SK-N-MC (cell line): ENCODE results near the gene PRMT7.

Experiments used
- DNase-seq: peaks from one replicate; pipeline ENCODE4 v3.0.0-alpha.2; 2011; ENCODE audit warnings: low read depth, low spot score
- H3K27ac ChIP-seq: fragments of 200-600 bp; sonication (generic); 2 replicates; pipeline ENCODE4 v1.5.1; 2016; ENCODE audit warnings: mixed run types
- H3K36me3 ChIP-seq: fragments of 200-600 bp; sonication (generic); 2 replicates; pipeline ENCODE4 v1.6.1; 2017; ENCODE audit warnings: antibody characterized with exemption, low read length, mixed read lengths; ENCODE audit not compliant: insufficient read depth
- H3K4me3 ChIP-seq: fragments of 200-600 bp; sonication (generic); 2 replicates; pipeline ENCODE4 v1.5.1; 2016
- H3K9ac ChIP-seq: fragments of 200-600 bp; sonication (generic); 2 replicates; pipeline ENCODE4 v1.8.0; 2017; ENCODE audit warnings: mixed run types, mixed read lengths; ENCODE audit not compliant: insufficient read length
- H3K9me3 ChIP-seq: fragments of 200-600 bp; sonication (generic); 2 replicates; pipeline ENCODE4 v1.6.1; 2017; ENCODE audit warnings: low read depth, mild to moderate bottlenecking, antibody characterized with exemption, low read length, moderate library complexity, mixed read lengths
- EZH2 ChIP-seq: fragments of 200-600 bp; sonication (generic); IDR thresholded peaks from one replicate; pipeline ENCODE4 v1.6.1; 2017; ENCODE audit warnings: antibody characterized with exemption
- FOXP2 ChIP-seq: optimal IDR thresholded peaks from 2 replicates; pipeline ENCODE3; 2011; ENCODE audit warnings: mild to moderate bottlenecking, moderate library complexity; ENCODE audit not compliant: insufficient read depth; ENCODE audit errors: extremely low read length, control extremely low read depth
- POLR2AphosphoS5 ChIP-seq: IDR thresholded peaks from 2 replicates; pipeline ENCODE4 v1.6.1; 2012; ENCODE audit warnings: mild to moderate bottlenecking, low read depth, low read length, borderline replicate concordance

The PRMT7 gene

DNA sequence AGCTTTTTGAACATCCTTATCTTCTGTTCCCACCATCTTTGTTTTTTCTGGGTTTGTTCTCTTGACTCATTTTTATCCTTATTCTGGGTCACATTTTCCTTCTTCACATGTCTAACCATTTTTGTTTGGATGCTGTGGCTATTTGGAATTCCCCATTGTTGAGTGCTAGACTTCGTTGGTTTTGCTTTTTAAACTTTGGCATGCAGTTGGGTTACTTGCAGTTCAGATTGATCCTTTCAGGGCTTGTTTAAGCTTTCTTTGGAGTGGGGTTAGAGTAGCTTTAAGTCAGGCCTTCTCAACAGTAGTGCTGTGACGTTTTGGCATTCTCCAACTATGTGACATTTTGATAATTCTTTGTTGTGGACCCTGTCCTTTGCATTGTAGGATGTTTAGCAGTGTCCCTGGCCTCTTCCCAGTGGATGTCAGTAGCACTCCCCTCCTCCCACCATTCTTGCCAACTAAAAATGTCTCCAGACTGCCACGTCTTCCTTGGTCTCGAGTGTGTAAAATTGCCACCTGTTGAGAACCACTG lies 21.1 kb downstream of the PRMT7 start:
- Histone ChIP-seq H3K9ac (no peak overlapping the region), H3K4me3 (no peak overlapping the region), H3K36me3 (no peaks in the 10 kb centered on the region), H3K9me3 (no peaks in the 10 kb centered on the region), H3K27ac (peak overlapping the region; percentile 62; the same call in 1 of the 2 replicates)
- DNase-seq: no peak
- TF ChIP-seq FOXP2: no peak
- no peak for TF ChIP-seq EZH2
- TF ChIP-seq POLR2AphosphoS5: no peak

DNA sequence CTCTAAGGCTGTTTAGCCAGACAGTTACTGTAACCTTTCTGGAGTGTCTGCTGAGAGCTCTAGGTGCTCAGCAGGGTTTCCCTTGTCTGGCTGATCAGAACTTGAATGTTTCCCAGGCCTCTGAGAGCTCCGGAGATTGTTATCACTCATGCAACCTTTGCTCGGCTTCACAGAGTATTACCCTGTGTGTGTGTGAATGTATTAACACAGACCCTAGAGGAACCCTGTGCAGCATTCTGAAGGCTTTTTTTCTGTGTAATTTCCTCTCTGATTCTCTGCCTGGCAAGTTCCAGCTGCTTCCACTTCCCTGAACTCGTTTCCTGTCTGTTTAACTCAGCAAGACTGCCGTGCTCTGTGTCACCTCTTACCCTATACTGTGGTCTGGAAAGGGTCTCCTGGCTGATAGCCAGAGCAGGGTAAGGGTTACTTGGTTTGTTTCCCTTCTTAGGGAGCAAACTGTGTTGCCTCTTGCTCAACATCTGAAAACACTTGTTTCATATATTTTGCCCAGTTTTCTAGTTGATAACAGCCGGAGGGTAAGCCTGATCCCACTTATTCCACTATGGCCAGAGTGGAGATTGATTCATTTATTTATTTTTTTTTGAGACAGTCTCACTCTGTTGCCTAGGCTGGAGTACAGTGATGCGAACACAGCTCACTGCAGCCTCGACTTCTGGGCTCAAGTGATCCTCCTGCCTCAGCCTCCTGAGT lies 21.7 kb downstream of the PRMT7 start:
- Histone ChIP-seq H3K9me3 (no peaks in the 10 kb centered on the region), H3K27ac (peak overlapping the region; percentile 62; the same call in 1 of the 2 replicates), H3K4me3 (no peak overlapping the region), H3K36me3 (no peaks in the 10 kb centered on the region), H3K9ac (no peak overlapping the region)
- DNase-seq: no peak
- no peak for TF ChIP-seq POLR2AphosphoS5
- no peak for TF ChIP-seq EZH2
- no peak for TF ChIP-seq FOXP2

DNA sequence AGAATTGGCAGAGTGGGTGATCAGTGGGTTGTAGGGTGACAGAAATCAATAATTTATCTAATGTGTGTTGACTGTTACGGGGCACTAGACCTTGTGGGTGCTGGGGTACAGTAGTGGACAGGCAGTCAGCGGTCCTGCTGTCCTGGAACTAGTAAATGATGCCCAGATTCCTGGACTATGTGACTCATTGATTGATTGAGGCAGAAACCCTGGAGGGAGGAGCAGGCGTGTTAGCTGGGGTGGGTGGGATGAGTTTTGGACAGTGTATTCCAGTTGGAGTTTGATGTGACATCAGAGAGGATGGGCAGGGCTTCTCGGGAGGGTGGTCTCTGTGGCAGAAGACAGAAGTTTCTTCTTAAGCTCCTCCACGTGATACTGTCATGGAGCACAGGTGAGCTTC lies 24.4 kb downstream of the PRMT7 start:
- DNase-seq: no peak
- H3K4me3 ChIP-seq: no peak overlapping the region
- no peak for TF ChIP-seq FOXP2
- no peak for TF ChIP-seq EZH2
- no peak for TF ChIP-seq POLR2AphosphoS5
- H3K9ac ChIP-seq: no peak overlapping the region
- H3K9me3 ChIP-seq: no peaks in the 10 kb centered on the region
- no peaks in the 10 kb centered on the region; the same call in 1 of the 2 replicates for H3K36me3 ChIP-seq
- H3K27ac ChIP-seq: no peak overlapping the region

DNA sequence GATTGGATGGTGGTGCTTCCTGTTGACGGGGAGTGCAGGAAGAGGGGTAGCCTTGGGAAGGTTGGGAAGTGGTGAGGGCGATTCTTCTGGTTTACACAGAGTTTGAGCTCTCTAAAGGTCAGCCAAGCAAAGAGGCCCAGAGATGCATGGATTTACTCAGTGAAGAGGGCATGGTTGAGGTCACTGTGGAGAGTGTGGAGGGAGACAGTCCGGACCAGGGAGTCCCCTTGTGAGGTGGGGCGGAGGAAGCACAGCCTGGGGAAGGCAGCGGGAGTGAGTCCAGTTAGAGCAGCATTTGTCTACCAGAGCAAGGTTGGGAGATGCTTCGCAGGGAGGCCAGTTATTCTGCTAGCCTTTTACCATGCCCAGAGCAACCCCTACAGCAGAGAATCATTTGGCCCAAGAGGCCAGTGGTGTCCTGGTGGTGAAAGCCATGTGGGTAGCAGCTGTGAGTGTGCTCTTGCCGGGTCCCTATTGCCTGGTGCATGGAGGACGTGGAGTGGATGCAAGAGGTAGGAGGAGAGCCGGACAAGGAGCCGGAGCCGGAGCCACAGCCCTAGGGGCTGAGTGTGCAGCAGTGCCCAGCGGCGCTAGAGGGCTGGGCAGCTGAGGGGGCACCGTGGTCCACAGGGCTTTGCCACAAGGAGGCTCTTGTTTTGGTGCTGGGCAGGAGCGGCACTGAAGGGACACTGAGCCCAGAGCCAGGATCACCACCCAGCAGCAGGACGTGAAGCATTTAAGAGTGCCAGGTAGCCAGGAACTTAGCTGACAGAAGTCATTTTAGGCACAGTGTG lies 27.7 kb downstream of the PRMT7 start:
- Histone ChIP-seq H3K9ac (no peak overlapping the region), H3K4me3 (no peak overlapping the region), H3K27ac (no peak overlapping the region), H3K36me3 (no peaks in the 10 kb centered on the region; the same call in 1 of the 2 replicates), H3K9me3 (no peaks in the 10 kb centered on the region)
- TF ChIP-seq POLR2AphosphoS5 (no peak), FOXP2 (no peak), EZH2 (no peak)
- DNase-seq: no peak

DNA sequence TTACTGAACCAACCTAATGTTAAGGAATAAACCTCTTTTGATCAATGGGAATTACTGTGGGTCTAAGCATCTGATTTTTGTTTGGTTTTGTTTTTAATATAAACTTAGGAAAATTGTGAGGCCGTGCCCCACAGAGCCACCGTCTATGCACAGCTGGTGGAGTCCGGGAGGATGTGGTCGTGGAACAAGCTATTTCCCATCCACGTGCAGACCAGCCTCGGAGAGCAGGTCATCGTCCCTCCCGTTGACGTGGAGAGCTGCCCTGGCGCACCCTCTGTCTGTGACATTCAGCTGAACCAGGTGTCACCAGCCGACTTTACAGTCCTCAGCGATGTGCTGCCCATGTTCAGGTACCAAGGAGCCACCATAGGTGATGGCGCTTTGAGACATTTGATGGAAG lies 28.4 kb downstream of the PRMT7 start:
- H3K9ac ChIP-seq: no peak overlapping the region
- H3K36me3 ChIP-seq: no peaks in the 10 kb centered on the region; the same call in 1 of the 2 replicates
- no peak overlapping the region for H3K27ac ChIP-seq

GRCh38 chr16:68342620-68343019 lies 31.8 kb downstream of the PRMT7 start:
- H3K9me3 ChIP-seq: no peaks in the 10 kb centered on the region
- no peak overlapping the region for H3K9ac ChIP-seq
- TF ChIP-seq FOXP2: no peak
- TF ChIP-seq EZH2: no peak
- TF ChIP-seq POLR2AphosphoS5: no peak
- no peak overlapping the region for H3K27ac ChIP-seq
- DNase-seq: no peak
- no peak overlapping the region for H3K4me3 ChIP-seq
- no peaks in the 10 kb centered on the region; the same call in 1 of the 2 replicates for H3K36me3 ChIP-seq

More for the DNA sequence above, 28.4 kb downstream of the PRMT7 start:
- TF ChIP-seq POLR2AphosphoS5 (no peak), FOXP2 (no peak), EZH2 (no peak)
- Histone ChIP-seq H3K9me3 (no peaks in the 10 kb centered on the region), H3K4me3 (no peak overlapping the region)
- no peak for DNase-seq

DNA sequence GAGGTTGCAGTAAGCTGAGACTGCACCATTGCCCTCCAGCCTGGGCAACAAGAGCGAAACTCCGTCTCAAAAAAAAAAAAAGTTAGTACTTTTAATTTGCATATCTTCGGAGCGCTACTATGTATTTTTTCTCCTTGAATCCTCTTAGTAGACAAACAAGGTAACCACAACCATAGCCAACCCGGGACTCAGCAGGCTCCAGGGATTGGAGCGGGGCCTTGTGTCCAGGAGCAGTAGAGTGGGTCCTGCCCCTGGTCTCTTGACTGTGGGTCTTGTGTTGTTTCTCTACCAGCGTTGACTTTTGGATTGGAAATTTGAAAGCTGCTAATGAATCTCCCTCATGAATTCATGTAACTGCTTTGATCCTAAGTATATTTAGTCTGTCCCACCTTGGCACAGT lies 32.3 kb downstream of the PRMT7 start:
- no peaks in the 10 kb centered on the region; the same call in 1 of the 2 replicates for H3K36me3 ChIP-seq
- no peak overlapping the region for H3K27ac ChIP-seq
- no peaks in the 10 kb centered on the region for H3K9me3 ChIP-seq
- DNase-seq: no peak
- TF ChIP-seq FOXP2 (no peak), POLR2AphosphoS5 (no peak), EZH2 (no peak)
- H3K4me3 ChIP-seq: no peak overlapping the region
- no peak overlapping the region for H3K9ac ChIP-seq

- Histone ChIP-seq H3K4me3 (no peak overlapping the region), H3K36me3 (peaks cover 2% of the 10 kb centered on the region; the same call in 1 of the 2 replicates), H3K9me3 (no peaks in the 10 kb centered on the region), H3K9ac (no peak overlapping the region), H3K27ac (no peak overlapping the region)
- no peak for DNase-seq
- no peak for TF ChIP-seq POLR2AphosphoS5
- TF ChIP-seq EZH2: no peak
- no peak for TF ChIP-seq FOXP2
Observed at GRCh38 chr16:68344252-68344651, 33.4 kb downstream of the PRMT7 start.
